OCI-LY1 (cell line): ENCODE measurements around the gene PSAP.
"Not testable (repeated sequence)": the region's sequence is repeated elsewhere in the genome, so short reads cannot be mapped to it uniquely, and the experiment has no call there.

Experiments
- H2AFZ ChIP-seq: fragments of 200-600 bp; sonication (generic), shearing (Covaris generic); 2 replicates; pipeline ENCODE4 v1.6.0; 2014; ENCODE audit warnings: antibody characterized with exemption, mild to moderate bottlenecking, low read length
- H3F3A ChIP-seq: fragments of 200-600 bp; sonication (generic), shearing (Covaris generic); 2 replicates; pipeline ENCODE4 v1.6.0; 2014; ENCODE audit warnings: mild to moderate bottlenecking, antibody characterized with exemption, low read length, moderate library complexity; ENCODE audit not compliant: insufficient read depth
- H3K27ac ChIP-seq: fragments of 200-600 bp; sonication (generic); 2 replicates; pipeline ENCODE4 v1.5.1; 2014; ENCODE audit warnings: low read length, mixed run types, mild to moderate bottlenecking, low read depth; ENCODE audit not compliant: poor library complexity, severe bottlenecking
- H3K27me3 ChIP-seq: fragments of 200-600 bp; sonication (generic); 2 replicates; pipeline ENCODE4 v1.6.0; 2014; ENCODE audit warnings: antibody characterized with exemption, mild to moderate bottlenecking, low read length, moderate library complexity; ENCODE audit not compliant: insufficient read depth
- H3K36me3 ChIP-seq: fragments of 200-600 bp; sonication (generic); 2 replicates; pipeline ENCODE4 v1.6.1; 2014; ENCODE audit warnings: mild to moderate bottlenecking, antibody characterized with exemption, low read length, moderate library complexity, mixed read lengths; ENCODE audit not compliant: insufficient read depth
- H3K4me1 ChIP-seq: fragments of 200-600 bp; sonication (generic); 2 replicates; pipeline ENCODE4 v1.5.1; 2014; ENCODE audit warnings: mild to moderate bottlenecking, low read length, moderate library complexity; ENCODE audit not compliant: insufficient read depth, severe bottlenecking
- H3K4me2 ChIP-seq: fragments of 200-600 bp; sonication (generic), shearing (Covaris generic); 2 replicates; pipeline ENCODE4 v1.6.1; 2014; ENCODE audit warnings: low read length
- H3K4me3 ChIP-seq: fragments of 200-600 bp; sonication (generic); 2 replicates; pipeline ENCODE4 v1.5.1; 2014; ENCODE audit warnings: low read length, low read depth, mild to moderate bottlenecking, mixed read lengths; ENCODE audit not compliant: poor library complexity, severe bottlenecking
- H3K79me2 ChIP-seq: fragments of 200-600 bp; shearing (Covaris generic); 2 replicates; pipeline ENCODE4 v1.6.1; 2016; ENCODE audit warnings: mixed run types, low read length, mixed read lengths; ENCODE audit not compliant: insufficient read depth
- H3K9ac ChIP-seq: fragments of 200-600 bp; sonication (generic), shearing (Covaris generic); 2 replicates; pipeline ENCODE4 v1.6.1; 2014; ENCODE audit warnings: mild to moderate bottlenecking, low read length, mixed read lengths
- H3K9me2 ChIP-seq: fragments of 200-600 bp; sonication (generic), shearing (Covaris generic); 2 replicates; pipeline ENCODE4 v1.6.1; 2014; ENCODE audit warnings: low read depth, mild to moderate bottlenecking, low read length, mixed read lengths
- H3K9me3 ChIP-seq: fragments of 200-600 bp; shearing (Covaris generic); 2 replicates; pipeline ENCODE4 v1.6.1; 2014; ENCODE audit warnings: low read length, mixed read lengths
- H4K20me1 ChIP-seq: fragments of 200-600 bp; sonication (generic), shearing (Covaris generic); 2 replicates; pipeline ENCODE4 v1.6.0; 2016; ENCODE audit warnings: mild to moderate bottlenecking, low read length; ENCODE audit not compliant: insufficient read depth
- CTCF ChIP-seq: fragments of 200-600 bp; sonication (generic), shearing (Covaris generic); IDR thresholded peaks from 2 replicates; pipeline ENCODE4 v1.5.1; 2017; ENCODE audit warnings: mild to moderate bottlenecking, antibody characterized with exemption, low read length, moderate library complexity, mixed read lengths
- EZH2 ChIP-seq: fragments of 200-600 bp; sonication (generic), shearing (Covaris generic); IDR thresholded peaks from 2 replicates; pipeline ENCODE4 v1.8.0; 2017; ENCODE audit warnings: borderline replicate concordance, mixed run types, mild to moderate bottlenecking, antibody characterized with exemption, low read length, moderate library complexity, mixed read lengths

PSAP gene

GRCh38 chr10:71873582-71874211, 22.6 kb upstream of the PSAP start:
- H3K9me2 ChIP-seq = no peaks in the 10 kb centered on the region
- H3F3A ChIP-seq = no peaks in the 10 kb centered on the region
- peaks cover 20% of the 10 kb centered on the region for H3K4me1 ChIP-seq
- H3K27me3 ChIP-seq = no peaks in the 10 kb centered on the region
- no peaks in the 10 kb centered on the region for H3K36me3 ChIP-seq
- H2AFZ ChIP-seq = no peak overlapping the region
- H3K27ac ChIP-seq = no peak overlapping the region
- no peak overlapping the region for H3K4me2 ChIP-seq
- no peaks in the 10 kb centered on the region for H3K9me3 ChIP-seq
- H3K4me3 ChIP-seq = no peak overlapping the region
- no peak overlapping the region for H3K9ac ChIP-seq
- no peaks in the 10 kb centered on the region for H3K79me2 ChIP-seq
- no peaks in the 10 kb centered on the region for H4K20me1 ChIP-seq
- TF ChIP-seq CTCF (no peak), EZH2 (no peak)

- H3K9me2 ChIP-seq, H3K27ac ChIP-seq, H3K4me2 ChIP-seq, H4K20me1 ChIP-seq, H2AFZ ChIP-seq, H3K27me3 ChIP-seq, H3K4me3 ChIP-seq, H3K9me3 ChIP-seq, H3K36me3 ChIP-seq, H3K9ac ChIP-seq, H3F3A ChIP-seq, H3K79me2 ChIP-seq: not testable (repeated sequence)
- peaks cover 10% of the 10 kb centered on the region for H3K4me1 ChIP-seq
Measured at GRCh38 chr10:71869601-71870000, 18.6 kb upstream of the PSAP start.

GRCh38 chr10:71868192-71868697, 17.2 kb upstream of the PSAP start:
- Histone ChIP-seq H3K4me1 (peaks cover 8% of the 10 kb centered on the region), H3K9me2 (no peaks in the 10 kb centered on the region), H3K9ac (no peak overlapping the region), H3K79me2 (no peaks in the 10 kb centered on the region), H3F3A (no peaks in the 10 kb centered on the region), H3K36me3 (no peaks in the 10 kb centered on the region), H3K27me3 (no peaks in the 10 kb centered on the region), H3K4me3 (no peak overlapping the region), H3K9me3 (no peaks in the 10 kb centered on the region), H4K20me1 (no peaks in the 10 kb centered on the region), H2AFZ (no peak overlapping the region), H3K27ac (no peak overlapping the region), H3K4me2 (no peak overlapping the region)
- TF ChIP-seq EZH2 (no peak), CTCF (no peak)

- Histone ChIP-seq H3K9me3 (no peaks in the 10 kb centered on the region), H3K27me3 (no peaks in the 10 kb centered on the region), H3K4me1 (peaks cover 14% of the 10 kb centered on the region), H3K79me2 (no peaks in the 10 kb centered on the region), H3K27ac (no peak overlapping the region), H3K4me2 (no peak overlapping the region), H3K9me2 (no peaks in the 10 kb centered on the region), H2AFZ (no peak overlapping the region), H3F3A (no peaks in the 10 kb centered on the region), H3K4me3 (no peak overlapping the region), H3K36me3 (no peaks in the 10 kb centered on the region), H3K9ac (no peak overlapping the region), H4K20me1 (no peaks in the 10 kb centered on the region)
- TF ChIP-seq CTCF (no peak), EZH2 (no peak)
Measured at GRCh38 chr10:71865561-71866041, 14.6 kb upstream of the PSAP start.
